NCI-H69 (cell line): Measurements from ENCODE around the gene SMAD6.

Experiments used
- DNase-seq: peaks from one replicate; lab custom pipeline; 2025; lab: John Stamatoyannopoulos, UW

Gene SMAD6

GRCh38 chr15:66702035-66702786, at the start of gene SMAD6:
Gene SMAD6, plus strand, starts transcription at chr15:66702236. Its CDS starts 1,023 bp downstream, at chr15:66703259.
- DNase-seq, result peak; percentile 99

DNA sequence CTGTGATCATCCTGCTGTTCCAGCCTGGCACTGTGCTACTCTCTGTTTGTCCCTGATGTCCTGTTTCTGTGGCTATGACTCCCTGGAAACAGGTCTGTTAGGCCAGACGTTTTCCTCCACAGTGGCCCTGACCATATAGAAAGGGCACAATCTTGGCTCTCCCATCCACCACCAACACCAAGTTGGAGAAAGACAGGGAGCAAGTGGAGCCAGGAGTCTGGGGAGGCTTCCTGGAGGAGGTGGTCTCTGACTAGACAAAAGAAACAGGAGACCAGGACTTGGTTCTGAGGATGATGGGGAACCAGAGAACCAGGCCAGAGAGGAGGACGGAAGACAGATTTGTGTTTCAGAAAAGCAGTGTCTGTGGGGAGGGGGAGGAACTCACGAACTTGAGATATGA, 49.2 kb upstream of the SMAD6 start:
- no peak for DNase-seq

DNA sequence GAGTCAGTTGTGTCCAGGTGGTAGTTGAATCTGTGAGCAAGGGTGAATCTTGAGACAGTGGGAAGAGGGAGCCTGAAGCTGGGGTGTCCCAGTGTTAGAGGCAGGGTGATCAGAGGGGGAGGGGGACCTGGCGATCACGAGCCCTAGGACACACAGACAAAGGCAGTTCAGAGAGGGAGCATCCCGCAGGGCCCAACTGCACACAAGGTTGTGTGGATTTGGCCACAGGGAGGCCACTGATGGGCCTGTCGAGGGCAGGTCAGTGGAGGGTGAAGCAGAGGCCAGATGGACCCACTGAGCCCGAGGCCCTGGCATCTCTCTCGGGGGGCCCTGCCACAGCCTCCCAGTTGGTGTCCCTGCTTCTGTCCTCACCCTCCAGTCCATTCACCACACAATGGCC, 48.6 kb upstream of the SMAD6 start:
- DNase-seq, result no peak

DNA sequence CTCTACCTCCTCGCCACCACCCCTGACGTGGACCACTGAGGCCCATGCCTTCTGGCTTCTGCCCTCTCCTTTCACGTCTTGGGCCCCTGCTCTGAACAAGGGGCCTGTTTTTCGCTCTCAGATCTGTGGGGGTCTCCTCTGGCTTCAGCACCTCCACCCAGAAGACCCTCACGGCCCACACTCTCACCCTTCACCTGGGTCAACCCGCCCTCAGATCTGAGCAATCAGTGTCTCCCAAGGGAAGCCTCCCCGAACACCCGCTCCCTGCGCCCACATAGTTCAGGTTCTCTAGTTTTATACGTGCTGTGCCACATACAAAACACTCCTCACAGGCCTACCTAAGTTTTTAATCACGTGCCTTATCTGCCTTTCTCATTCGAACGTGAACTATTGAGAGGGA, 48.2 kb upstream of the SMAD6 start:
- no peak for DNase-seq

GRCh38 chr15:66654361-66654738, 47.7 kb upstream of the SMAD6 start:
- DNase-seq, result no peak

DNA sequence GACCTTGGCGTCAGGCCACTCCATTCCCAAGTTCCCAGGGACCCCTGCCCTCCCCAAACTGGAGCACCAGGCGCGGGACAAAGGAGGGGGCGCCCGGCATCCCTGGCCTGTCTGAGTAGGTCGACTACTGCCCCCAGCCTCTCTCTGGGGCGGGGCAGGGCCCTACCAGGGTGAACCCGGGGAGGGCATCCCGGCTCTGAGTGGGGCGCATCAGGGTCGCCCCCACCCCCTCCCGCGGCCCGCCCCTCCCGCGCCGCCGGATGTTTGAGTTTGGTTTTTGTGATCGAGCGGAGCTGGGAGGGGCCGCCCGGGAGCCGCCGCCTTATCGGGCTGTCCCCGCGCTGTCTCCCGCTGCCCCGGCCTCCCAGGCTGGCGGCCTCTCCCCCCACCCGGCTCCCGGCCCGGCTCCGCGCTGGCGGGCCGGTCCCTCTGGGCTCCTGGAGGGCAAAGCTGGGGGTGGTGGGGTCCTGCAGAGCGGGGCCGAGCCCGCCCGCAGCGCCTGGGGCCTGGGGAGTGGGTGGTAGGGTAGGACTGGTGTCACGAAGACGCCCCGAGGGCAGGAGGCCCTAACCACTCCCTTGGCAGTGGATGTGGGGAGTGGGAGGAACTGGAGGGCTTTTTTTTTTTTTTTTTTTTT, 47.2 kb upstream of the SMAD6 start:
- peak; percentile 28 for DNase-seq

DNA sequence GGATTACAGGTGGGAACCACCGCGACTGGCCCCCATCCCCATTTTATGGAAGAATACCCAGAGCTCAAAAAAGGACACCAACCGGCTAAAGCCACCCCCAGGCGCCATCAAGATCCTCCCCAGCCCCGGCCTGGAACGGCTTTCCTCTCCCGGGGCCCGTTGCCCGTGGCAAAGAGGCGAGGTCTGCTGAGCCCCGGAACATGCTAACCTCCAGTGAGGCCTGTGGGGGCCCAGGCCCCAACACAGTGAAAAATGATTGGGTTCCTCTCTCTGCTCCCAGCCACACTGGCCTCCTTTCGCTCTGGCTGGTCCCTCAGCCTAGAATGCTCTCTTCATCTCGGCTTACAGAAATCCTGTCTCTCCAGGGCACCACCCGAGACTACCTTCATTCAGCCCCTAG, 46.5 kb upstream of the SMAD6 start:
- DNase-seq, result no peak

DNA sequence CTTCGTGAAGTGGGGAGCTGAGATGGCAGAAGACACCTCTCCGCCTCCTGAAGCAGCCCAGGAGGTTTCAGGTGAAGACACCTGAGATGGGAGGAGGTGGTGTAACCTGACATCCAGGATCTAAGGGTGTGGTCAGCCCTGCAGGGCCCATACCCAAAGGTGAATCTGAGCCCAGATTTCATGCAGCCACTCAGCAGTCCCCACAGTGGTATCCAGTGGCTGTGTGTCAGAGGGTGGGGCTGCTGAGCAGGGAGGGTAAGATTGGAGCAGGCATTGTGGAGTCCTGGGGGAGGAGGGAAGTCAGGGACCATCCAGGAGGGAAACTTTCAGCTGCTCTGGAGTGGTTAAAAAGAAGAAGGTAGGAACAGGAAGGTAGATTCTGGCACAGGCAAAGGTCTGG, 46.0 kb upstream of the SMAD6 start:
- peak; percentile 16 for DNase-seq

DNA sequence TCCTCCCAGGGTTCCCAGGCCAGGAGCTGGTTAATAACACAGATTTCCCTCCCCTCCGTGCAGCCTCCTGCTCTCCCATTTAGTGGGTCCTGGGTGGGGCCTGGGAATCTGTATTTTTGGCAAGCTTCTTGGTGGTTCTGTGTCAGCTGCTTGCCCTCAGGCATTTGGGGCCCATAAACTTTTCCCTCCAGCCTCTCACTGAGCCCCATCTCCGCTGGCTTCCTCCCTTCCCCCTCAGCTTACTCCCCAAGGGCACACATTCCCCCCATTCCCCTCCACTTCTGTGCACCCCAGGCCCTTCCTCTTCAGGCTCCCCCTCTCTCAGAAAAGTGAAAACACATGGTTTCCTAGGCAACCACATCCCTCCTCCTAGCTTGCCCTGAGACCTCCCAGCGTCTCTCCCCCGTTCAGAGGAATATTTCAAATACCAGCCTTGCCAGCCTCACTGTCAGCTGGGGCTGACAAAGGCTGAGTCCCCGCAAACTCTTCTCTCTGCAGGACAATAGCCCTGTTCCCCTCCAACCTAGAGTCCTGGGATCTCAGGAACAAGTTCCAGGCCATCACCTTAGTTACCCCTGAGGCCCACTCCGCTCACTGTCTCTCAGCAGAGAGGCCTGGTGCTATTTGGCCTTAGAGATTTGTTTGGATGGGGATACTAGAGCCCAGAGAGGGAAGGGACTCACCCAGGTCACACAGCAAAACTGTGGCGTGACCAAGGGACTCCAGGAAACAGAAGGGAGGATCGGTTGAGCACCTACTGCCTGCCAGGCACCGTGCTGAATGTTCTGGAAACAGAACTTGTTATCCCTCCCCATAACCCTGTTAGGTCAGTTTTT, 44.6 kb upstream of the SMAD6 start:
- DNase-seq, result no peak

- no peak for DNase-seq
These were observed 44.0 kb upstream of the SMAD6 start for GRCh38 chr15:66658044-66658443.

DNA sequence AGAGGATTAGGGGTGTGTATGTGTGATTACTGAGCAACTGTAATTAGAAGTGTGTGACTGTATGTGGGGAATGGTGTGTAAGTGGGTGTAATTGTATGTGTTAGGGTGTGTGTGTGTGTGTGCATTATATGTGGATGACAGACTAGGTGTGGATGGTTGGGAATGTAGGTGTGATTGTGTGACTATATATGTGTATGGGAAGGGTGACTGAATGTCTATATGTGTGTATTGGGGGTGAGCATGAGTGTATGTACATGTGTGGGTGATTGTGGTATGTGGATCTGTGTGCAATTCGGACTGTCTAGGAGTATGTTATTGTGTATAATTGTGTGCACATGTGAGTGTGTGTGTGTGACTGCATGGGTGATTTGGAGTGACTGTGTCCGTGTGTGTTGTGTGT, 43.2 kb upstream of the SMAD6 start:
- DNase-seq, result no peak

GRCh38 chr15:66659384-66659783, 42.7 kb upstream of the SMAD6 start:
- DNase-seq, result no peak

GRCh38 chr15:66661432-66662096, 40.5 kb upstream of the SMAD6 start:
- no peak for DNase-seq

- no peak for DNase-seq
These were observed 39.5 kb upstream of the SMAD6 start for GRCh38 chr15:66662522-66662921.

- no peak for DNase-seq
These were observed 38.4 kb upstream of the SMAD6 start for GRCh38 chr15:66663664-66664063.

DNA sequence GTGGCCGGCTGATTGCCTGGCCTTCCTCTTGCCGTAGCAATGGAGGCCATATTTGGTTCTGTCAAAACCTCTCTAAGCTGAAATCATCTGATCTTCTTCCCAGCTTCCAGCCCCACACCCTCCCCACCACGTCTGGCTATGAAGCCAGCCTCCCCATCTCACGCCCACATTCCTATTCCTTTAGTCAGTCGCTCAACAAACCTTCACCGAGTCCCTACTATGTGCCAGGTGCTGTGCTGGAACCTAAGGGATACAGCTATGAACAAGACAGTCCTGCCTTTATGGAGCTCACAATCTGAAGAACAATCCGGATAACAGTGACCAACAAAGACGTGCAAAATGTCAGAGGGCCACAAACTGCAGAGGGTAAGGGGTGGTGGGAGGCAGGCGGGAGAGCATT, 31.9 kb upstream of the SMAD6 start:
- DNase-seq, result no peak

GRCh38 chr15:66670762-66671580, 31.1 kb upstream of the SMAD6 start:
- peak; percentile 97 for DNase-seq

DNA sequence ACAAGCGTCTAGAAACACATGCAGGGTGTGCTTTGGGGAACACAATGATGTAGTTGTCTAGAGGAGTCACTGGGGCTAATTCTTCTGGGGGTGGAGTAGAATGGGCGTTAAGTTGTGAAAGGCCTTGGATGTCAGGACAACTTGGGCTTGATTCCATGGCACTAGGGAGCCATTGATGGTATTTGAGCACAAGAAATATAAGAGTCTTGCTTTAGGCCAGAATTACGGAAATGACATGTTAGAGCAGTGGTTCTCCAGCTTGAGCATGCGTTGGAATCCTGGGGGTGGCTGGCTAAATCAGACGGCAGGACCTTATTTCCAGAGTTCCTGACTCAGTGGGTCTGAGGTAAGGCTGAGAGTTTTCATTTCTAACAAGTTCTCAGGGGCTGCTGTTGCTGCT, 29.2 kb upstream of the SMAD6 start:
- DNase-seq, result no peak

DNA sequence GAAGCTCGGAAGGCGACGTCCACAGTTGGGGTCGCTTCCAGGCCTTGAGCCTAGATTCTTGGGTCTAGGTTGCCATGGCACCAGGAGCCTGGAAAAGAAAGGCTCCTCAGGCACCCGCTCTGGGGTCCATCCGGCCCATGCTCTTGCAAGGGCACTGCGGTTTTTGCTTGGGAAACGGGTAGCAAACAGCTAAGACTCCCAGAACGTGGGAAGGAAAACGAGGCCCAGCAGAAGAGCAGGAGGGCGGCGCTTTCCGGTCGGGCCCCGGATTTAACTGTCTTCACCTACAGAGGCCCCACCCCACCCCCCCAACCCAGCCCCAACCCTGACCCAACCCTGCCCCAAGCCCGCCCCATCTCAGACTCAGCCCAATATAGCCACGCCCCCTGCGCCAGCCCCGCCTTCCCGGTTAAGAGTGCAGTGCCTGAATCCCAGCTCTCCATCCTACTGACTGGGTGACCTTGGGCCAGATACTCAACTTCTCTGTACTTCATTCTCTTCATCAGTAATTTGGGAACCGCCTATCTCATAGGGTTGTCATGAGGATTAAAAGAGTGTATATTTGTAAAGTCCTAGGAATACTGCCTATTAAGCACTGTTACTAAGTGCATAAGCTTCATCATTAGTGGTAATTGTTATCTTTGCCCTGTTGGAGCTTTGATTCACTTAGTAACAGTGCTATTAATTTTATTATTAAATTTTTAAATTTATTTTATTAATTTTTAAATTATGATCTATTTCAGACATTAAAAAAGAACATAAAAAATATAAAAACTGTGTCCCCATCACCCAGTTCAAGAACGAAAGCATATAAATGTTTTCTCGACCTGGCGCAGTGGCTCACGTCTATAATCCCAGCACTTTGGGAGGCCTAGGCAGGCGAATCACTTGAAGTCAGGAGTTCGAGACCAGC, 28.4 kb upstream of the SMAD6 start:
- peak; percentile 54 for DNase-seq

DNA sequence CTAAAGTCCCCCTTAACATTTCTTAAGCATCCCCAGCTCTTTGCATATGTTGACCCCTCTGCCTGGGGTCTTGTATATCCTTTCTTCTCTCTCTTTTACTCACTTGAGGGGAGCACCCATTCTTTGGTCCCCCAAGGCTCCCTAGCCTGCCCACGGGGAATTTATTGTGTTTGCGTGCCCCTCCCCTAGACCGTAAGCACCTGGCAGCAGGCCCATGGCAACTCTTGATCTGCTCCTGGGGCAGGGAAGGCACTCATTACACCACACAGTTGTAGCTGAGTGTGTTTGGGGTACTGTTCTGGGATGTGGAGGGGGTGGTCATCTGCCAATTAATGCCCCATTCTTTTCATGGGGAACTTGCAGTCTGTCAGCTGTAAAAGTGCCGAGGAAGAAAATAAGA, 27.3 kb upstream of the SMAD6 start:
- no peak for DNase-seq
